Measurements from ENCODE around the gene DNAL1. TPM values are rescaled to one million over a fixed set of nuclear protein-coding genes. Genes with fewer than 3 reads are reported as not detected.
"Not testable (repeated sequence)": the region's sequence is repeated elsewhere in the genome, so short reads cannot be mapped to it uniquely, and the experiment has no call there.

The DNAL1 gene
- total and polyA plus RNA-seq, 2 donors, result 4.1 to 6.0 TPM

DNA sequence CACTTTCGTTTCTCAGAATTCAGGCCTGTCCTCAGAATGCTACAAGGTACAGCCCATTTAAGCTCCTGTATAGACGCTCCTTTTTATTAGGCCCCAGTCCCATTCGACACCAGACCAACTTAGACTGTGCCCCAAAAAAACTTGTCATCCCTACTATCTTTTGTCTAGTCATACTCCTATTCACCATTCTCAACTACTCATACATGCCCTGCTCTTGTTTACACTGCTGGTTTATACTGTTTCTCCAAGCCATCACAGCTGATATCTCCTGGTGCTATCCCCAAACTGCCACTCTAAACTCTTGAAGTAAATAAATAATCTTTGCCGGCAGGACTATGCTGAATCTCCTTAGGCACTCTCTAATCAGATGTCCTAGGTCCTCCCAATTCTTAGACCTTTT, 63.3 kb downstream of the DNAL1 start:
- H3K9me3 ChIP-seq (ENCODE audit: control insufficient read depth in 2 of 2, insufficient read depth in 1 of 2, low read length in 1 of 2); H3K36me3 ChIP-seq (ENCODE audit: control insufficient read depth in 2 of 2, insufficient read depth in 2 of 2, low read length in 1 of 2); H3K27me3 ChIP-seq (ENCODE audit: control insufficient read depth in 2 of 2, insufficient read depth in 1 of 2, low read length in 1 of 2); DNase-seq (ENCODE audit: low read depth in 6 of 9, low spot score in 9 of 9); H3K4me3 ChIP-seq (ENCODE audit: low read length in 2 of 2); H3K27ac ChIP-seq (ENCODE audit: low read depth in 1 of 2, low read length in 1 of 2): not testable (repeated sequence)
- WGBS, result 89% methylated on average over 1 of the region's 4 CpGs
- peaks cover 0 to 11% of the 10 kb centered on the region in 2 donors for H3K4me1 ChIP-seq (ENCODE audit: control insufficient read depth in 2 of 2, insufficient read depth in 2 of 2, low read length in 2 of 2)

DNA sequence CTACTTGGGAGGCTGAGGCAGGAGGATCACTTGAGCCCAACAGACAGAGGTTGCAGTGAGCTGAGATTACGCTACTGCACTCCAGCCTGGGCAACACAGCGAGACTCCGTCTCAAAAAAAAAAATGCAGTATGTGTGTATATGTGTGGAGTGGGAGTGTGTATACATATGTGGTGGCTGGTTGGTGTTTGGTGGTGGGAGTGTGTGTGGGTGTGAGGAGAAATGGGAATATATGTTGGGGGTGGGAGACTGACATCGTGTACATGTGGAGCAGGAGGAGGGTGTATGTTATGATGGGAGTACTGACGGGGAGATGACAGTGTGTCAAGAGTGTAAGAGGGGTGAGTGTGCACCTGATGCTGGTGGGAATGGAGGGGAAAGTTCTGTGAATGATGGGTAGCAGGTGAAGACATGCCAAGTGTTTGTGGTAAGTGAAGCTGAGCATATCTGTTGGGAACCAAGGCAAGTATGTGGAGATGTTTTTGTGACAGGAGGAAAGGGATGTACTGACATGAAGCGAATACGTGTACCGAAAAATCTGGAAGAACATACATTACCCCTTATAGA, 65.2 kb downstream of the DNAL1 start:
- no peaks in the 10 kb centered on the region for H3K36me3 ChIP-seq (ENCODE audit: control insufficient read depth in 2 of 2, insufficient read depth in 2 of 2, low read length in 1 of 2)
- no peaks in the 10 kb centered on the region for H3K27me3 ChIP-seq (ENCODE audit: control insufficient read depth in 2 of 2, insufficient read depth in 1 of 2, low read length in 1 of 2)
- no peak overlapping the region for H3K27ac ChIP-seq (ENCODE audit: low read depth in 1 of 2, low read length in 1 of 2)
- peaks cover 5 to 21% of the 10 kb centered on the region in 2 donors for H3K4me1 ChIP-seq (ENCODE audit: control insufficient read depth in 2 of 2, insufficient read depth in 2 of 2, low read length in 2 of 2)
- H3K9me3 ChIP-seq (ENCODE audit: control insufficient read depth in 2 of 2, insufficient read depth in 1 of 2, low read length in 1 of 2), result no peaks in the 10 kb centered on the region
- no peak overlapping the region for H3K4me3 ChIP-seq (ENCODE audit: low read length in 2 of 2)
- DNase-seq (ENCODE audit: low read depth in 6 of 9, low spot score in 9 of 9), result no peak
- WGBS, result 95% methylated on average over 8 of the region's 8 CpGs

DNA sequence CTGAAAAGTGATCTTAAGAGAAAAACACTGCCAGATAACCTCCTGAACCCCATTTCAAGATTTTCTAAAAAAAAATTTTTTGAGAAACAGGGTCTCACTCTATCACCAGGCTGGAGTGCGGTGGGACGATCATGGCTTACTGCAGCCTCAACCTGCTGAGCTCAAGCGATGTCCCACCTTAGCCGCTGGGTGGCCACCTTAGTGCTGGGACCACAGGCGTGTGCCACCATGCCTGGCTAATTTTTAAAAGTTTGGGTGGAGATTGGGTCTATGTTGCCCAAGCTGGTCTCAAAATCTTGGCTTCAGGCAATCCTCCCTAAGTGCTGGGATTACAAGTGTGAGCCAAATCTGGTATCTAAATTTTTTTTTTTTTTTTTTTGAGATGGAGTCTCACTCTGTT, 66.0 kb downstream of the DNAL1 start:
- 88% methylated on average over 5 of the region's 5 CpGs for WGBS
- no peaks in the 10 kb centered on the region for H3K9me3 ChIP-seq (ENCODE audit: control insufficient read depth in 2 of 2, insufficient read depth in 1 of 2, low read length in 1 of 2)
- no peak overlapping the region for H3K4me3 ChIP-seq (ENCODE audit: low read length in 2 of 2)
- H3K27me3 ChIP-seq (ENCODE audit: control insufficient read depth in 2 of 2, insufficient read depth in 1 of 2, low read length in 1 of 2), result no peaks in the 10 kb centered on the region
- H3K4me1 ChIP-seq (ENCODE audit: control insufficient read depth in 2 of 2, insufficient read depth in 2 of 2, low read length in 2 of 2), result peaks cover 5 to 23% of the 10 kb centered on the region in 2 donors
- H3K36me3 ChIP-seq (ENCODE audit: control insufficient read depth in 2 of 2, insufficient read depth in 2 of 2, low read length in 1 of 2), result peaks cover 0 to under 1% of the 10 kb centered on the region in 2 donors
- DNase-seq (ENCODE audit: low read depth in 6 of 9, low spot score in 9 of 9), result no peak
- no peak overlapping the region for H3K27ac ChIP-seq (ENCODE audit: low read depth in 1 of 2, low read length in 1 of 2)

DNA sequence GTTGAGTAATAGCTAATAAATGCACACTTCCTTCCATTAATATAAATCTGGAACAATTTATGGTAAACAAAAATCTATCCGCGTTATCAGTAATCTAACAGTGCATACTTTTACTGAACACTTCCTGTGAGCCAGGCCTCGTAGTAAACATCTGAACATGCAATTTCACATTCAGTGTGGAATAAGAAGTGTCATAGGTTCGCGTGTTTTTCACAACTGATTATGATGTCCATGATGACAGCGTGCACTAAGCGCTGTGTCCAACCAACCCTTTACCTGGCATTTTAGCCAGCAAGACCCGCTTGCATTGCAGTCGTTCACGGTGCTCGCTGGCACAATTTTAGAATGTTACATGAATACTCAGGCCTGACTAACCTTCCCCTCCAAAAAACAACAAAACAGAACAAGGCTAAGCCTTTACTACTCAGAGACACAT, 67.3 kb downstream of the DNAL1 start:
- WGBS, result 20% methylated on average over 11 of the region's 11 CpGs
- Histone ChIP-seq H3K4me1 (ENCODE audit: control insufficient read depth in 2 of 2, insufficient read depth in 2 of 2, low read length in 2 of 2) (peaks cover 5 to 25% of the 10 kb centered on the region in 2 donors), H3K4me3 (ENCODE audit: low read length in 2 of 2) (peak overlapping the region; percentile 68 to 69), H3K36me3 (ENCODE audit: control insufficient read depth in 2 of 2, insufficient read depth in 2 of 2, low read length in 1 of 2) (peaks cover 0 to 11% of the 10 kb centered on the region in 2 donors), H3K27ac (ENCODE audit: low read depth in 1 of 2, low read length in 1 of 2) (peak overlapping the region; percentile 22 to 27), H3K9me3 (ENCODE audit: control insufficient read depth in 2 of 2, insufficient read depth in 1 of 2, low read length in 1 of 2) (no peaks in the 10 kb centered on the region), H3K27me3 (ENCODE audit: control insufficient read depth in 2 of 2, insufficient read depth in 1 of 2, low read length in 1 of 2) (no peaks in the 10 kb centered on the region)
- DNase-seq (ENCODE audit: low read depth in 6 of 9, low spot score in 9 of 9), result peak in 3 of 9 donors; percentile 16 to 47 (median 42)

DNA sequence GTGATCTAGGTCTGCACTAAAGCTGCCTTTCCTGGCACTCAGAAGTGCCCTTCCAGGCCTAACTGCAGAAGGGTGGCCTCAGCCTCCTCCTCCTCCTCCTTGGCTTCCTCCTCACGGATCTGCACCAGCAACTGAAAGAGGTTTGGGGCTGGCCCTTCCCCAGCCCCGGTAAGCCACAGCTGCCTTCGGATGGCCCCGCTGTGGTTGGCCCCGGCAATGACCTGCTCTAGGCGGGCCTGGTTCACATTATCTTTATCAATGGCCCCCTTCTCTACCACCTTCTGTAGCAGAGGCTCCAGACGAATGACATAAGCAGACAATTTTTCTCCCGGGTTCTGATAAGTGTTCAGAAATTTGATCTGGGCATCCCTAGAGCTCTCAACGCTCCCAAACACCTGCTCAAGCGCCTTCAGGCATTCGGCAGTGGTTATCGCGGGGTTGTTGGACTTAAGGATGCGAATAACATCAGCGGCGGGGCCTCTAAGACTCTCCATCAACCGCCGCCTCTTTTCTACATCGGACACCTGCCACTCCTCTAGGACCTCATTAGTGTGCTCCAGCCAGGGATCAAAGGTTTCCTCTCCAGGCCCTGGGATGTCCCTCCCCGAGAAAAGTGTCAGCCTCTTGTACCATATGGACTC, 67.9 kb downstream of the DNAL1 start:
- peak overlapping the region; percentile 68 to 69 for H3K4me3 ChIP-seq (ENCODE audit: low read length in 2 of 2)
- no peaks in the 10 kb centered on the region for H3K9me3 ChIP-seq (ENCODE audit: control insufficient read depth in 2 of 2, insufficient read depth in 1 of 2, low read length in 1 of 2)
- H3K27ac ChIP-seq (ENCODE audit: low read depth in 1 of 2, low read length in 1 of 2), result peak overlapping the region; percentile 27 to 46
- H3K27me3 ChIP-seq (ENCODE audit: control insufficient read depth in 2 of 2, insufficient read depth in 1 of 2, low read length in 1 of 2), result no peaks in the 10 kb centered on the region
- peaks cover 5 to 25% of the 10 kb centered on the region in 2 donors for H3K4me1 ChIP-seq (ENCODE audit: control insufficient read depth in 2 of 2, insufficient read depth in 2 of 2, low read length in 2 of 2)
- DNase-seq (ENCODE audit: low read depth in 6 of 9, low spot score in 9 of 9), result peak in 3 of 9 donors; percentile 23 to 50 (median 26)
- 3% methylated on average over 20 of the region's 20 CpGs for WGBS
- peaks cover 3 to 17% of the 10 kb centered on the region in 2 donors for H3K36me3 ChIP-seq (ENCODE audit: control insufficient read depth in 2 of 2, insufficient read depth in 2 of 2, low read length in 1 of 2)

DNA sequence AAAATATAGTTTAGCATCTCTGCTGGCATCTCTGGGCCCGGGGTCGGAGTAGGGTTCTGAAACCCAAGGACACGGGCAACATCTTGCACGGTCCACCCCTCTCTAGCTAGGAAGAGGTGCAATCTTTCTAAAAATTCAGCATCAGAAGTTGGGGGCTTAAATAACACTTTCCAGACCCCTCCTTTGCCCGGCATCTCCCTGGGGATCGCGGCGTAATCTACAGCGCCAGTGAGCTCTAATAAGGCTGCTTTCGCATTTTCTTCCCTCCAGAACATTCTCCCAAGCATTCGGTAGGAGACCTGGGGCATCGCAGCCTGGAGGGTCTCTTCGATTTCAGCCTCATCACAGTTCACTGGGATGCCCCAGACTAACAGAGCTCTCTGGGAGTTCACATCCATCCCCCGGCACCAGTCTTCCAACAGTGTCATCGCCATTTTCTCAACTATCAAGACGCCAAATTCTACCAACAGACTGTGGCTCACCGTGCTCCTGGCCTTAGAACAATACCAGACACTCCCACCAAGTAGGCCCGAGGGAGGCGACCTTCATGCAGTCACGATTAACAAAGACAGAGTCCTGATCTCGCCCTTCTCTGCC, 68.5 kb downstream of the DNAL1 start:
- 3% methylated on average over 21 of the region's 21 CpGs for WGBS
- H3K27ac ChIP-seq (ENCODE audit: low read depth in 1 of 2, low read length in 1 of 2), result peak overlapping the region; percentile 19 to 23
- H3K4me3 ChIP-seq (ENCODE audit: low read length in 2 of 2), result peak overlapping the region; percentile 68 to 69
- H3K9me3 ChIP-seq (ENCODE audit: control insufficient read depth in 2 of 2, insufficient read depth in 1 of 2, low read length in 1 of 2), result no peaks in the 10 kb centered on the region
- H3K36me3 ChIP-seq (ENCODE audit: control insufficient read depth in 2 of 2, insufficient read depth in 2 of 2, low read length in 1 of 2), result peaks cover 9 to 23% of the 10 kb centered on the region in 2 donors
- H3K27me3 ChIP-seq (ENCODE audit: control insufficient read depth in 2 of 2, insufficient read depth in 1 of 2, low read length in 1 of 2), result no peaks in the 10 kb centered on the region
- DNase-seq (ENCODE audit: low read depth in 6 of 9, low spot score in 9 of 9), result peak in 2 of 9 donors; percentile 38 to 65
- peaks cover 5 to 25% of the 10 kb centered on the region in 2 donors for H3K4me1 ChIP-seq (ENCODE audit: control insufficient read depth in 2 of 2, insufficient read depth in 2 of 2, low read length in 2 of 2)

DNA sequence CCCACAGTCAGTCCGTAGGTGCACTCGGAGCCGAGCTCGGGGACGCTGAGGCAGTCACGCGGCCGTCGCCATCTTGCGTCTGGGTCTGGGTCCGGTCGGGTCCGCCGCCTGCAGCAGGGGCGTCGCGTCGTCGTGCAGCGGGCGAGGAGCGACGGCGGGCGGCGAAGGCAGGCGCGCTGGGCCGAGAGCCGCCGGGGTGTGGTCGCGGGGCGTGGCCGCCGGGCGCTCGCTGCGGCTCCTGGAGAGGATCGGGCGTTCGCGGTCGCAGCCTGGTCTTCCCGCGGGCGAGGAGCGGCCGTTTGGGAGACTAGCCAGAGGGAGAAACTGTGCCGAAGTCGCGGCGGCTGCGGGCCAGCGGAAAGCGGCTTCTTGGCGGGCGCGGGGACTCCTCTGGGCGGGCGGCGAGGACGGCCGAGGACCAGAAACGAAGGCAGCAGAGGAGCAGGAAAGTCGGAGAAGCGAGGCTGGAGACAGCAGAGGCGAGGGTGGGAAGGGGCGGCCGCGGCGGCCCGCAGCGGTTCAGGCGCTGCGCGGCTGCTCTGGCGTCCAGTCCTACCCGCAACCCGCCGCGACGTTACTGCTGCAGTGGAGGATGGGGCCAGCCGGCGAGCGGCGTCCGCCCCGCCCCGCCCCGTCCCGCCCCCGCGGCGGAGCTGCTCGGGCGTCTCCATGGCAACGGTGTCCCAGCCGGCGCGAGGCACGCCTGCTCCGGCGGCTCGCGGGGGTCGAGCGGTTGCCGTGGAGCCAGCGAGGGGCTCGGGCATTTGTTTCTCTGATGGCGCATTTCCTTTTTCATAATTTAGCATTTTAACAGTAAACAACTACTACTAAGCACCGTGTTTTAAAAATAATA, 69.2 kb downstream of the DNAL1 start, which contains the start of gene PNMA1:
PNMA1 (minus strand) TSS at position 582 of the 853 bp plus-strand sequence. CDS start 745 bp downstream, outside the sequence.
- under 1% methylated on average over 113 of the region's 113 CpGs for WGBS
- Histone ChIP-seq H3K9me3 (ENCODE audit: control insufficient read depth in 2 of 2, insufficient read depth in 1 of 2, low read length in 1 of 2) (no peaks in the 10 kb centered on the region), H3K4me3 (ENCODE audit: low read length in 2 of 2) (peak within 1 kb of the TSS; percentile 68 to 69), H3K4me1 (ENCODE audit: control insufficient read depth in 2 of 2, insufficient read depth in 2 of 2, low read length in 2 of 2) (peaks cover 5 to 25% of the 10 kb centered on the region in 2 donors), H3K36me3 (ENCODE audit: control insufficient read depth in 2 of 2, insufficient read depth in 2 of 2, low read length in 1 of 2) (peaks cover 16 to 26% of the 10 kb centered on the region in 2 donors), H3K27ac (ENCODE audit: low read depth in 1 of 2, low read length in 1 of 2) (peak within 1 kb of the TSS; percentile 48 to 72), H3K27me3 (ENCODE audit: control insufficient read depth in 2 of 2, insufficient read depth in 1 of 2, low read length in 1 of 2) (no peaks in the 10 kb centered on the region)
- peak in 7 of 9 donors; percentile 66 to 88 (median 74) for DNase-seq (ENCODE audit: low read depth in 6 of 9, low spot score in 9 of 9)

DNA sequence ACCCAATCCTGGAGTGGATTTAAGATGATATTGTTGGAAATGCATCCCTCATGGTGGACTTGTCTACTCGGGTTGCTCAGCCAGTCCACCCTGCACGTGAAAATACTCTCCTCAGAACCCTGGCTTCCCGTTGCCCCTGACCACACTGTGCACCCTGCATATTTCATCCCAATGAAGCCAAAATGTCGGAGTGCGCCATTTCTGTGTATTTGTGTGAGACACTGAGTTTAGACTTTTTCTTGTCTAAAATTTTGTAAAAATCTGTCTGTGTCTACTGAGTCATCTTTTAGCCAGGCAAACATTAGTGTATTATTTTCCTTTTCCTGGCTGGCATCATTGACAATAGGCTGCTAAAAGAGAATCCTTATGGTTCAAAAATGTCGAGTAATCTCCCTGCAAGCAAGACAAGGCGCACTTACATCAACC, 69.9 kb downstream of the DNAL1 start:
- H3K27me3 ChIP-seq (ENCODE audit: control insufficient read depth in 2 of 2, insufficient read depth in 1 of 2, low read length in 1 of 2), result no peaks in the 10 kb centered on the region
- H3K36me3 ChIP-seq (ENCODE audit: control insufficient read depth in 2 of 2, insufficient read depth in 2 of 2, low read length in 1 of 2), result peaks cover 23 to 32% of the 10 kb centered on the region in 2 donors
- DNase-seq (ENCODE audit: low read depth in 6 of 9, low spot score in 9 of 9), result no peak
- peaks cover 5 to 25% of the 10 kb centered on the region in 2 donors for H3K4me1 ChIP-seq (ENCODE audit: control insufficient read depth in 2 of 2, insufficient read depth in 2 of 2, low read length in 2 of 2)
- H3K4me3 ChIP-seq (ENCODE audit: low read length in 2 of 2), result peak overlapping the region in 1 of 2 donors; percentile 69
- no peak overlapping the region for H3K27ac ChIP-seq (ENCODE audit: low read depth in 1 of 2, low read length in 1 of 2)
- no peaks in the 10 kb centered on the region for H3K9me3 ChIP-seq (ENCODE audit: control insufficient read depth in 2 of 2, insufficient read depth in 1 of 2, low read length in 1 of 2)
- WGBS, result 60% methylated on average over 7 of the region's 7 CpGs
